ENCODE data around the gene RSBN1L.

DNA sequence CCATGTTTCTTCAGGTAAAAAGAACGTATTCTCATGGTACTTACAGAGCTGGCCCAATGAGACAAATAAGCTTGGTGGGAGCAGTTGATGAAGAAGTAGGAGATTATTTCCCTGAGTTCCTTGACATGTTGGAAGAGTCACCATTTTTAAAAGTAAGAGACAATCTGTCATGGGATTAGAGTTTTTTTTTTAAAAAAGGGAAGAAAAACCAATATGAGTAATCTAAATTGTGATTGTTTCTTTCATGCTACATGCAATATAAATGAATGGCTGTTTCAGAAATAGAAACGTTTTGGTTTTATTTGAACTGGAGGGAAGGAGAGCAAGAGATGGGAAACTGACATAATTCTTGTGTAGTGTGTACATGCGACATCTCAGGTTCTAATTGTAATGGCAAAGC is 69.2 kb downstream of the RSBN1L start:
- no peak for TF ChIP-seq SIN3A (IDR thresholded peaks at IDR 0.05; ENCODE audit: low read depth)
- TF ChIP-seq POLR2A (IDR thresholded peaks at IDR 0.05; ENCODE audit: borderline replicate concordance, extremely low read depth, insufficient read depth, insufficient read length) = no peak
- no peak for TF ChIP-seq SP1 (IDR thresholded peaks at IDR 0.05; ENCODE audit: low read depth)
- TF ChIP-seq, protein P1, sequence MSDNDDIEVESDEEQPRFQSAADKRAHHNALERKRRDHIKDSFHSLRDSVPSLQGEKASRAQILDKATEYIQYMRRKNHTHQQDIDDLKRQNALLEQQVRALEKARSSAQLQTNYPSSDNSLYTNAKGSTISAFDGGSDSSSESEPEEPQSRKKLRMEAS (IDR thresholded peaks at IDR 0.05) = no peak
- TF ChIP-seq EGR1 (IDR thresholded peaks at IDR 0.05; ENCODE audit: low read depth) = no peak
- TF ChIP-seq, protein P2, sequence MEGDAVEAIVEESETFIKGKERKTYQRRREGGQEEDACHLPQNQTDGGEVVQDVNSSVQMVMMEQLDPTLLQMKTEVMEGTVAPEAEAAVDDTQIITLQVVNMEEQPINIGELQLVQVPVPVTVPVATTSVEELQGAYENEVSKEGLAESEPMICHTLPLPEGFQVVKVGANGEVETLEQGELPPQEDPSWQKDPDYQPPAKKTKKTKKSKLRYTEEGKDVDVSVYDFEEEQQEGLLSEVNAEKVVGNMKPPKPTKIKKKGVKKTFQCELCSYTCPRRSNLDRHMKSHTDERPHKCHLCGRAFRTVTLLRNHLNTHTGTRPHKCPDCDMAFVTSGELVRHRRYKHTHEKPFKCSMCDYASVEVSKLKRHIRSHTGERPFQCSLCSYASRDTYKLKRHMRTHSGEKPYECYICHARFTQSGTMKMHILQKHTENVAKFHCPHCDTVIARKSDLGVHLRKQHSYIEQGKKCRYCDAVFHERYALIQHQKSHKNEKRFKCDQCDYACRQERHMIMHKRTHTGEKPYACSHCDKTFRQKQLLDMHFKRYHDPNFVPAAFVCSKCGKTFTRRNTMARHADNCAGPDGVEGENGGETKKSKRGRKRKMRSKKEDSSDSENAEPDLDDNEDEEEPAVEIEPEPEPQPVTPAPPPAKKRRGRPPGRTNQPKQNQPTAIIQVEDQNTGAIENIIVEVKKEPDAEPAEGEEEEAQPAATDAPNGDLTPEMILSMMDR (IDR thresholded peaks at IDR 0.05 in 2 of 3, conservative IDR thresholded peaks at IDR 0.05 in 1 of 3; ENCODE audit: borderline replicate concordance in 1 of 3, insufficient read depth in 1 of 3, low read depth in 2 of 3, low read length in 2 of 3) = no peak
- TF ChIP-seq, protein P3, sequence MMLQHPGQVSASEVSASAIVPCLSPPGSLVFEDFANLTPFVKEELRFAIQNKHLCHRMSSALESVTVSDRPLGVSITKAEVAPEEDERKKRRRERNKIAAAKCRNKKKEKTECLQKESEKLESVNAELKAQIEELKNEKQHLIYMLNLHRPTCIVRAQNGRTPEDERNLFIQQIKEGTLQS (IDR thresholded peaks at IDR 0.05) = no peak
- no peak for TF ChIP-seq RAD21 (IDR thresholded peaks at IDR 0.05; ENCODE audit: low read depth)
- TF ChIP-seq, protein P4, sequence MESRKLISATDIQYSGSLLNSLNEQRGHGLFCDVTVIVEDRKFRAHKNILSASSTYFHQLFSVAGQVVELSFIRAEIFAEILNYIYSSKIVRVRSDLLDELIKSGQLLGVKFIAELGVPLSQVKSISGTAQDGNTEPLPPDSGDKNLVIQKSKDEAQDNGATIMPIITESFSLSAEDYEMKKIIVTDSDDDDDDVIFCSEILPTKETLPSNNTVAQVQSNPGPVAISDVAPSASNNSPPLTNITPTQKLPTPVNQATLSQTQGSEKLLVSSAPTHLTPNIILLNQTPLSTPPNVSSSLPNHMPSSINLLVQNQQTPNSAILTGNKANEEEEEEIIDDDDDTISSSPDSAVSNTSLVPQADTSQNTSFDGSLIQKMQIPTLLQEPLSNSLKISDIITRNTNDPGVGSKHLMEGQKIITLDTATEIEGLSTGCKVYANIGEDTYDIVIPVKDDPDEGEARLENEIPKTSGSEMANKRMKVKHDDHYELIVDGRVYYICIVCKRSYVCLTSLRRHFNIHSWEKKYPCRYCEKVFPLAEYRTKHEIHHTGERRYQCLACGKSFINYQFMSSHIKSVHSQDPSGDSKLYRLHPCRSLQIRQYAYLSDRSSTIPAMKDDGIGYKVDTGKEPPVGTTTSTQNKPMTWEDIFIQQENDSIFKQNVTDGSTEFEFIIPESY (IDR thresholded peaks at IDR 0.05; ENCODE audit: extremely low read depth, insufficient replicate concordance, low read length) = no peak
- TF ChIP-seq CEBPB (IDR thresholded peaks at IDR 0.05; ENCODE audit: low read depth) = no peak
- TF ChIP-seq EZH2 (IDR thresholded peaks at IDR 0.05) = no peak
- TF ChIP-seq, protein P5, sequence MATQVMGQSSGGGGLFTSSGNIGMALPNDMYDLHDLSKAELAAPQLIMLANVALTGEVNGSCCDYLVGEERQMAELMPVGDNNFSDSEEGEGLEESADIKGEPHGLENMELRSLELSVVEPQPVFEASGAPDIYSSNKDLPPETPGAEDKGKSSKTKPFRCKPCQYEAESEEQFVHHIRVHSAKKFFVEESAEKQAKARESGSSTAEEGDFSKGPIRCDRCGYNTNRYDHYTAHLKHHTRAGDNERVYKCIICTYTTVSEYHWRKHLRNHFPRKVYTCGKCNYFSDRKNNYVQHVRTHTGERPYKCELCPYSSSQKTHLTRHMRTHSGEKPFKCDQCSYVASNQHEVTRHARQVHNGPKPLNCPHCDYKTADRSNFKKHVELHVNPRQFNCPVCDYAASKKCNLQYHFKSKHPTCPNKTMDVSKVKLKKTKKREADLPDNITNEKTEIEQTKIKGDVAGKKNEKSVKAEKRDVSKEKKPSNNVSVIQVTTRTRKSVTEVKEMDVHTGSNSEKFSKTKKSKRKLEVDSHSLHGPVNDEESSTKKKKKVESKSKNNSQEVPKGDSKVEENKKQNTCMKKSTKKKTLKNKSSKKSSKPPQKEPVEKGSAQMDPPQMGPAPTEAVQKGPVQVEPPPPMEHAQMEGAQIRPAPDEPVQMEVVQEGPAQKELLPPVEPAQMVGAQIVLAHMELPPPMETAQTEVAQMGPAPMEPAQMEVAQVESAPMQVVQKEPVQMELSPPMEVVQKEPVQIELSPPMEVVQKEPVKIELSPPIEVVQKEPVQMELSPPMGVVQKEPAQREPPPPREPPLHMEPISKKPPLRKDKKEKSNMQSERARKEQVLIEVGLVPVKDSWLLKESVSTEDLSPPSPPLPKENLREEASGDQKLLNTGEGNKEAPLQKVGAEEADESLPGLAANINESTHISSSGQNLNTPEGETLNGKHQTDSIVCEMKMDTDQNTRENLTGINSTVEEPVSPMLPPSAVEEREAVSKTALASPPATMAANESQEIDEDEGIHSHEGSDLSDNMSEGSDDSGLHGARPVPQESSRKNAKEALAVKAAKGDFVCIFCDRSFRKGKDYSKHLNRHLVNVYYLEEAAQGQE (IDR thresholded peaks at IDR 0.05; ENCODE audit: low read depth) = no peak
- TF ChIP-seq POLR2AphosphoS5 (IDR thresholded peaks at IDR 0.05; ENCODE audit: low read depth, low read length) = no peak
- TF ChIP-seq ELF1 (IDR thresholded peaks at IDR 0.05; ENCODE audit: borderline replicate concordance, low read depth) = no peak

Measured in HCT116 (cell line).